Subcutaneous abdominal adipose tissue (tissue), 5 donors: ENCODE data around the gene WDR70.
"Not testable (repeated sequence)": the region's sequence is repeated elsewhere in the genome, so short reads cannot be mapped to it uniquely, and the experiment has no call there.

ENCODE experiments used
- H3K27ac ChIP-seq: one replicate; pipeline ENCODE4 v1.7.0; 2013; ENCODE audit warnings: low read depth, mild to moderate bottlenecking, inconsistent platforms, low read length, moderate library complexity
- H3K27me3 ChIP-seq, 5 donors: one replicate each; pipeline ENCODE4 v1.7.0; 2013; ENCODE audit warnings: low read length in 5 of 5, inconsistent platforms in 1 of 5; ENCODE audit not compliant: control insufficient read depth in 5 of 5, insufficient read depth in 4 of 5
- H3K36me3 ChIP-seq, 5 donors: one replicate each; pipeline ENCODE4 v1.7.0; 2013; ENCODE audit warnings: low read length in 5 of 5; ENCODE audit not compliant: control insufficient read depth in 5 of 5, insufficient read depth in 5 of 5
- H3K4me1 ChIP-seq, 5 donors: one replicate each; pipeline ENCODE4 v1.7.0; 2013; ENCODE audit warnings: low read length in 5 of 5, mild to moderate bottlenecking in 3 of 5, moderate library complexity in 1 of 5; ENCODE audit not compliant: control insufficient read depth in 5 of 5, insufficient read depth in 5 of 5
- H3K4me3 ChIP-seq, 5 donors: one replicate each; pipeline ENCODE4 v1.7.0; 2013; ENCODE audit warnings: low read length in 5 of 5, low read depth in 1 of 5
- H3K9ac ChIP-seq, 5 donors: one replicate each; pipeline ENCODE4 v1.7.0; 2013; ENCODE audit warnings: low read length in 5 of 5, mild to moderate bottlenecking in 4 of 5, moderate library complexity in 3 of 5
- H3K9me3 ChIP-seq, 5 donors: one replicate each; pipeline ENCODE4 v1.7.0; 2013; ENCODE audit warnings: low read length in 5 of 5; ENCODE audit not compliant: control insufficient read depth in 5 of 5
- donor health status: healthy.
- donor health status: healthy.
- donor health status: healthy.
- donor health status: healthy.
- donor health status: healthy.

The WDR70 gene

DNA sequence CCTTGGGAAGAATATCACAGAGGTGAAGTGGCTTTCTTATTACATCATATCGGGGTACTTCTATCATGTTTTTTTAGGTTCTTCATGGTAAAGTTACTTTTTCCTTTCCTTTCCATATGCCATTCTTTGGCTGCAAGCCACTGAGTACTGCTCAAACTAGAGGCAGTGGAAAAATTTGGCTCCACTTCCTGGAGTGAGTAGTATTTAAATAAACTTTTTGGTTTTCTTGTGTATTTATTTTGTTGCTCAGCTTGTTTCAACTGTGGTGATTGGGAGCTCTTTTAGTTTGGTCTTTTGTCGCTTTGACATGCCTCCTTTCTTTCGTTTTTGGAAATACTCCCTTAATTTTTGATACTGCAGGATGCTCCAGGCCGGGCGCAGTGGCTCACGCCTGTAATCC is 69.8 kb downstream of the WDR70 start:
- no peak overlapping the region for H3K9ac ChIP-seq
- H3K4me3 ChIP-seq = no peak overlapping the region
- H3K27me3 ChIP-seq = no peaks in the 10 kb centered on the region
- H3K4me1 ChIP-seq = no peaks in the 10 kb centered on the region
- H3K27ac ChIP-seq = no peak overlapping the region
- peaks cover 0 to 2% (median 0%) of the 10 kb centered on the region in 5 donors for H3K9me3 ChIP-seq
- peaks cover 3 to 15% (median 6%) of the 10 kb centered on the region in 5 donors for H3K36me3 ChIP-seq

DNA sequence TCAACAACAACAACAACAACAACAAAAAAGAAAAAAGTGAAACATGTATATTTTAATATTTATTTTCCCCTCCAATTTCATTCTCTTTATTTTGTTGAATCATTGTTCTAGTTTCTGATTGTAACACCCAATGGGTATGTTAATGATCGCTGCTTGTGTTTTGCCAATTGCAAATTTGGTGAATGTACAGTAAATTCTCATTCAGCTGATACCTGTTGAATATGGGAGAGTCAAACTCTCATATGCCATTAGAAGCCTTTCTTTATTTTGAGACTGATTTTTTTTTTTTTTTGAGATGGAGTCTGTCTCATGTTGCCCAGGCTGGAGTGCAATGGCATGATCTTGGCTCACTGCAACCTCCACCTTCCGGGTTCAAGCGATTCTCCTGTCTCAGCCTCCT is 72.9 kb downstream of the WDR70 start:
- not testable (repeated sequence) for H3K27me3 ChIP-seq, H3K27ac ChIP-seq, H3K9ac ChIP-seq, H3K4me1 ChIP-seq, H3K4me3 ChIP-seq, H3K36me3 ChIP-seq, H3K9me3 ChIP-seq

DNA sequence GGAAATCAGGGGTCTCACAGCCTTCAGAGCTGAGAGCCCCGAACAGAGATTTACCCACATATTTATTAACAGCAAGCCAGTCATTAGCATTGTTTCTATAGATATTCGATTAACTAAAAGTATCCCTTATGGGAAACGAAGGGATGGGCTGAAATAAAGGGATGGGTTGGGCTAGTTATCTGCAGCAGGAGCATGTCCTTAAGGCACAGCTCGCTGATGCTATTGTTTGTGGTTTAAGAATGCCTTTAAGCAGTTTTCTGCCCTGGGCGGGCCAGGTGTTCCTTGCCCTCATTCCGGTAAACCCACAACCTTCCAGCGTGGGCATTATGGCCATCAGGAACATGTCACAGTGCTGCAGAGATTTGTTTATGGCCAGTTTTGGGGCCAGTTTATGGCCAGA is 74.1 kb downstream of the WDR70 start:
- H3K4me3 ChIP-seq, H3K27ac ChIP-seq, H3K4me1 ChIP-seq, H3K27me3 ChIP-seq, H3K9me3 ChIP-seq, H3K36me3 ChIP-seq, H3K9ac ChIP-seq: not testable (repeated sequence)

GRCh38 chr5:37454402-37455055 is 75.4 kb downstream of the WDR70 start:
- not testable (repeated sequence) for H3K4me3 ChIP-seq, H3K27me3 ChIP-seq, H3K9ac ChIP-seq, H3K4me1 ChIP-seq, H3K9me3 ChIP-seq, H3K36me3 ChIP-seq, H3K27ac ChIP-seq

DNA sequence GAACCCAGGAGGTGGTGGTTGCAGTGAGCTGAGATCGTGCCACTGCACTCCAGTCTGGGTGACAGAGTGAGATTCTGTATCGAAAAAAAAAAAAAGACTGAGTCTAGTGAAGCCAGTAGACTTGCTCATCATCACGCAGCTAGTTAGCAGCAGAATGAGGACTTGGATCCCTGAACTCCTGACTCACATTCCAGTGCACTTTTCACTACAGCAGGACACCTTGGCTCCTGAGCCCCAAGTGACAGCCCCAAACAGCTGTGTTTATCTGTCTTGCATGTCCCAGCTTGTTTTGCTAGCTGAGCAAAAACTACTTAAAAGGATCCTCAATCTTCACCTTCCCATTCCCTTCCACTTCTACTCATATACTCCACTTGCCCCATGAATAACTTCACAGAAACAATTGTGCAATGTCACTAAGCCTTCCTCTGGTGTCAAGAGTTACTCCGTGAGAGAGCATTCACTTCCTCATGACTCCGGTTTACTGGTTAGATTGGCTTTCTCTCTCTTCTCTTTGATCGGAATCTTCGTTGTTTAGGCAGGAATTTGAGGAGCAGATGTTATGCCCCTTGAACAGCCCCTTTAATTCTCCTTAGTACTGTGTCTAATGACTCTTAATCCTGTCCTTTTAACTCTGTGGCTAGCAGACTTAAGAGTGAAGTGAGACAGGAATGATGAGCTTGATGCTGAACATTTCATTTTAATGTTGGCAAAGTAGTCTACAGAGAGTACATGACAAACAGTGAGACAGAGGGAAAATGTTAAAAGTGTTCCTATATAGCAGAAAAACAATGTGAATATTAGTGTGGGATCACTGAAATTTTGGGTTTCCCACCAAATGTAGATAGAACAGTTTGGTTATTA is 84.3 kb downstream of the WDR70 start:
- not testable (repeated sequence) for H3K4me1 ChIP-seq, H3K36me3 ChIP-seq, H3K9ac ChIP-seq, H3K9me3 ChIP-seq, H3K4me3 ChIP-seq, H3K27ac ChIP-seq, H3K27me3 ChIP-seq

- H3K9ac ChIP-seq, H3K4me3 ChIP-seq, H3K27me3 ChIP-seq, H3K36me3 ChIP-seq, H3K27ac ChIP-seq, H3K9me3 ChIP-seq, H3K4me1 ChIP-seq: not testable (repeated sequence)
Measured at GRCh38 chr5:37464581-37464980, 85.5 kb downstream of the WDR70 start.

DNA sequence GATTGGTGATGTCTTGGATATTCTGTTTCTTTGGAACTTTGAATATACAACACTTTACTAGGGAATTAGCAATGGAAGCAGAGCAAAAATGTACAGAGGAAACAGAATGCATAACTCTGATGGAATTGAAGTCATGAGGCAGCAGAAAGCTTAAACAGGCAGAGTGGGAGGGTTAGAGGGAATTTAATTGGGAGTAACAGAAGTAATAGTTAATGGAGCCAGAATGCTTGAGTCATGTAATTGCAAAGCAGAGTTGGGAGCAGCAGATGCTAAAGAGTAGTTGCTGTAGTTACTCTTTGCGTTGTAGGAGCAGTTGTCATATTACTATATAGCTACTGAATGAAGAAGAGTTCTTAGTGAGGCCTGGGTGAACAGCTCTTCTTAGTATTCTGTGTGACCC is 90.3 kb downstream of the WDR70 start:
- peaks cover 0 to 13% (median 9%) of the 10 kb centered on the region in 5 donors for H3K9me3 ChIP-seq
- not testable (repeated sequence) for H3K36me3 ChIP-seq, H3K27ac ChIP-seq, H3K4me1 ChIP-seq, H3K4me3 ChIP-seq, H3K27me3 ChIP-seq, H3K9ac ChIP-seq

DNA sequence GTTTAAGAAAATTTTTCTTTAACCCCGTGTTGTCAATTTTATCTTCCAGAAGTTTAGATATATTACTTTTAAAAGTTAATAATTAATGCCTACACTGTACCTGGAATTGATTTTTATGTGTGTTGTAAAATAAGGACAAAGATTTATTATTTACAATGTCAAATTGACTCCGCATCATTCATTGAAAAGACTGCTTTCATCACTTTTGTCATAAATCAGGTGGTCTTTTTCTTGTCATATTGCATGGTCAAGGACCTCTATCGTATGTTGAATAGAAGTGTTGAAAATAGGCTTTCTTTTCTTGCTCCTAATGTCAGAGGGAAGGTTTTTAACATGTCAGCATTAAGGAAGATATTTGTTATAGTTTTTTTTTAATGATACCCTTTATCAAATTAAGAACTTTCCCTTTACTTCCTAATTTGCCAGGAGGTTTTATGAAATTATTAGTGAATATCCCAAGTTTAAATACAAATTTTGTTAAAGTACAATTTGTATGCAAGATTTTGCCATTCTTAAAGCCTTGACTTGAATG is 92.6 kb downstream of the WDR70 start:
- Histone ChIP-seq H3K27me3 (no peaks in the 10 kb centered on the region), H3K36me3 (peaks cover 0 to 3% (median 0%) of the 10 kb centered on the region in 5 donors), H3K9ac (no peak overlapping the region), H3K27ac (no peak overlapping the region), H3K4me1 (no peaks in the 10 kb centered on the region), H3K9me3 (peaks cover 0 to 13% (median 9%) of the 10 kb centered on the region in 5 donors), H3K4me3 (no peak overlapping the region)

GRCh38 chr5:37477426-37477825 is 98.3 kb downstream of the WDR70 start:
- Histone ChIP-seq H3K27me3 (no peaks in the 10 kb centered on the region), H3K36me3 (peaks cover 9 to 22% (median 12%) of the 10 kb centered on the region in 5 donors), H3K27ac (no peak overlapping the region), H3K4me1 (no peaks in the 10 kb centered on the region), H3K9ac (no peak overlapping the region), H3K9me3 (no peaks in the 10 kb centered on the region), H3K4me3 (no peak overlapping the region)

GRCh38 chr5:37478121-37478894 is 99.2 kb downstream of the WDR70 start:
- Histone ChIP-seq H3K4me3 (no peak overlapping the region), H3K9ac (no peak overlapping the region), H3K36me3 (peaks cover 9 to 26% (median 12%) of the 10 kb centered on the region in 5 donors), H3K9me3 (no peaks in the 10 kb centered on the region), H3K27ac (no peak overlapping the region), H3K27me3 (no peaks in the 10 kb centered on the region), H3K4me1 (no peaks in the 10 kb centered on the region)
